Upper lobe of left lung (tissue), 6 donors: ENCODE data around the gene ZNF282. TPM values are rescaled to one million over a fixed set of nuclear protein-coding genes. Genes with fewer than 3 reads are reported as not detected.
"Not testable (repeated sequence)": the region's sequence is repeated elsewhere in the genome, so short reads cannot be mapped to it uniquely, and the experiment has no call there.

Source experiments
- ATAC-seq, 2 donors: fragments of 200-7000 bp; cut with Tn5 transposase; one replicate each; pipeline ENCODE4 v1.9.1; 2022; ENCODE audit warnings: mild to moderate bottlenecking in 2 of 2, moderate library complexity in 2 of 2; ENCODE audit not compliant: low FRiP score in 2 of 2
- DNase-seq, 2 donors: peaks; one replicate each; pipeline ENCODE4 v3.0.0-alpha.2; 2019 to 2020
- H3K27ac ChIP-seq, 4 donors: fragments of 200-600 bp; sonication (generic); one replicate each; pipeline ENCODE4 v1.5.1; 2016 to 2019
- H3K27me3 ChIP-seq, 4 donors: fragments of 200-600 bp; sonication (generic); one replicate each; pipeline ENCODE4 v1.5.1; 2017 to 2019
- H3K36me3 ChIP-seq, 4 donors: fragments of 200-600 bp; sonication (generic); one replicate each; pipeline ENCODE4 v1.5.1; 2016 to 2019
- H3K4me1 ChIP-seq, 4 donors: fragments of 200-600 bp; sonication (generic); one replicate each; pipeline ENCODE4 v1.5.1; 2018 to 2019
- H3K4me3 ChIP-seq, 4 donors: fragments of 200-600 bp; sonication (generic); one replicate each; pipeline ENCODE4 v1.5.1; 2017 to 2019; ENCODE audit warnings: mild to moderate bottlenecking in 2 of 4, moderate library complexity in 1 of 4
- H3K9me3 ChIP-seq, 4 donors: fragments of 200-600 bp; sonication (generic); one replicate each; pipeline ENCODE4 v1.5.1; 2018 to 2019
- CTCF ChIP-seq, 6 experiments: fragments of 450-650 bp in 4 of 6; fragments of 200-600 bp in 2 of 6; sonication (generic) in 2 of 6; IDR thresholded peaks; one replicate each; pipeline ENCODE4 v1.5.1; 2016 to 2019; ENCODE audit warnings: antibody characterized with exemption in 6 of 6
- EP300 ChIP-seq, 4 donors: sonication (generic); formaldehyde crosslinking; IDR thresholded peaks; one replicate each; pipeline ENCODE4 v1.5.1; 2017; ENCODE audit warnings: antibody characterized with exemption in 4 of 4, control low read depth in 2 of 4
- POLR2A ChIP-seq, 4 donors: fragments of 450-650 bp; IDR thresholded peaks; one replicate each; pipeline ENCODE4 v1.5.1; 2016 to 2017; ENCODE audit warnings: antibody characterized with exemption in 4 of 4, mild to moderate bottlenecking in 2 of 4
- POLR2AphosphoS5 ChIP-seq, 2 donors: sonication (generic); formaldehyde crosslinking; IDR thresholded peaks; one replicate each; pipeline ENCODE4 v1.5.1; 2017; ENCODE audit warnings: antibody characterized with exemption in 2 of 2
- WGBS, 2 donors: methylation state at CpG; one replicate each; pipeline ENCODE4 v1.1.5; 2017 to 2018; 5-methylcytosine and 5-hydroxymethylcytosine counted together
- total RNA-seq, 6 donors: library from RNA; depleted of rRNA in 4 of 6; stranded (reverse); fragments of >200 nt in 4 of 6; gene quantifications; one replicate each; pipeline versions ENCODE4 v1.1.0 to v1.2.1, GENCODE V29; 2016 to 2021
- donor health status: DM: no; HTN: no; CAD: no; lungs with moderate emphysema.
- donor health status: DM: no; HTN: yes; CAD: no; lungs with severe emphysema.

The ZNF282 gene
- total RNA-seq, 6 donors from 2014 or later: 20.7 to 35.6 (median 26.7) TPM

GRCh38 chr7:149261316-149261828 is 66.0 kb downstream of the ZNF282 start:
- peak in 1 of 2 donors; percentile 5 for ATAC-seq
- Histone ChIP-seq H3K27me3 (peaks cover 0 to 5% (median 0%) of the 10 kb centered on the region in 4 donors), H3K36me3 (peaks cover under 1 to 9% (median 4%) of the 10 kb centered on the region in 4 donors), H3K9me3 (no peaks in the 10 kb centered on the region), H3K4me3 (peak overlapping the region; percentile 4 to 82 (median 69)), H3K27ac (peak overlapping the region; percentile 81 to 96 (median 92)), H3K4me1 (peaks cover 13 to 21% (median 18%) of the 10 kb centered on the region in 4 donors)
- TF ChIP-seq POLR2A (IDR thresholded peaks at IDR 0.05) (no peak), EP300 (IDR thresholded peaks at IDR 0.05) (no peak), CTCF (IDR thresholded peaks at IDR 0.05) (no peak), POLR2AphosphoS5 (IDR thresholded peaks at IDR 0.05) (no peak)
- DNase-seq: no peak
- 4 to 10% methylated on average over 10 to 16 of the region's 16 CpGs for WGBS, 2 donors

- TF ChIP-seq POLR2A (IDR thresholded peaks at IDR 0.05) (peak in 2 of 4 donors; percentile 67 to 71), POLR2AphosphoS5 (IDR thresholded peaks at IDR 0.05) (peak in 1 of 2 donors; percentile 26), CTCF (IDR thresholded peaks at IDR 0.05) (peak; percentile 91 to 98 (median 98)), EP300 (IDR thresholded peaks at IDR 0.05) (no peak)
- DNase-seq: peak; percentile 90 to 99
- Histone ChIP-seq H3K27ac (peak within 1 kb of the TSS; percentile 81 to 96 (median 92)), H3K9me3 (no peaks in the 10 kb centered on the region), H3K4me3 (peak within 1 kb of the TSS; percentile 47 to 82 (median 69)), H3K36me3 (peaks cover 3 to 15% (median 11%) of the 10 kb centered on the region in 4 donors), H3K27me3 (peaks cover 0 to 5% (median 0%) of the 10 kb centered on the region in 4 donors), H3K4me1 (peaks cover 13 to 21% (median 18%) of the 10 kb centered on the region in 4 donors)
- peak; percentile 96 to 97 for ATAC-seq
- no CpG with 5 or more reads among the region's 115 CpGs for WGBS, 2 donors
Measured at GRCh38 chr7:149261829-149262617, 66.7 kb downstream of the ZNF282 start, which contains the start of gene ZNF783. TSS of gene ZNF783 (plus strand) at chr7:149262196. CDS start at chr7:149262334, 138 bp downstream.

- DNase-seq (peak in 1 of 2 donors; percentile 57), ATAC-seq (no peak)
- TF ChIP-seq POLR2AphosphoS5 (IDR thresholded peaks at IDR 0.05): no peak
- TF ChIP-seq POLR2A (IDR thresholded peaks at IDR 0.05): no peak
- no peak for TF ChIP-seq CTCF (IDR thresholded peaks at IDR 0.05)
- TF ChIP-seq EP300 (IDR thresholded peaks at IDR 0.05): no peak
- Histone ChIP-seq H3K9me3 (no peaks in the 10 kb centered on the region), H3K27me3 (peaks cover 0 to 5% (median 0%) of the 10 kb centered on the region in 4 donors), H3K4me3 (no peak overlapping the region), H3K4me1 (peaks cover 8 to 16% (median 13%) of the 10 kb centered on the region in 4 donors), H3K27ac (no peak overlapping the region), H3K36me3 (peaks cover 6 to 57% (median 26%) of the 10 kb centered on the region in 4 donors)
- WGBS, 2 donors: 94 to 96% methylated on average over 21 of the region's 21 CpGs
Measured at GRCh38 chr7:149266451-149266850, 71.1 kb downstream of the ZNF282 start.

- WGBS, 2 donors: 88 to 94% methylated on average over 7 to 8 of the region's 8 CpGs
- no peaks in the 10 kb centered on the region for H3K9me3 ChIP-seq
- DNase-seq: no peak
- peaks cover 6 to 70% (median 29%) of the 10 kb centered on the region in 4 donors for H3K36me3 ChIP-seq
- H3K27me3 ChIP-seq: no peaks in the 10 kb centered on the region
- no peak overlapping the region for H3K4me3 ChIP-seq
- TF ChIP-seq POLR2AphosphoS5 (IDR thresholded peaks at IDR 0.05) (no peak), POLR2A (IDR thresholded peaks at IDR 0.05) (no peak), CTCF (IDR thresholded peaks at IDR 0.05) (no peak), EP300 (IDR thresholded peaks at IDR 0.05) (no peak)
- no peak for ATAC-seq
- peaks cover 3 to 12% (median 6%) of the 10 kb centered on the region in 4 donors for H3K4me1 ChIP-seq
- H3K27ac ChIP-seq: no peak overlapping the region
Measured at GRCh38 chr7:149267733-149268132, 72.4 kb downstream of the ZNF282 start.

GRCh38 chr7:149274424-149274823 is 79.1 kb downstream of the ZNF282 start:
- H3K27ac ChIP-seq, H3K9me3 ChIP-seq, DNase-seq, ATAC-seq, H3K27me3 ChIP-seq, H3K4me1 ChIP-seq, H3K4me3 ChIP-seq: not testable (repeated sequence)
- WGBS, 2 donors: 93 to 99% methylated on average over 8 of the region's 8 CpGs
- peaks cover 13 to 80% (median 36%) of the 10 kb centered on the region in 4 donors for H3K36me3 ChIP-seq
